SK-N-SH (cell line): Measurements from ENCODE around the gene PIGP. TPM values are rescaled to one million over a fixed set of nuclear protein-coding genes. Genes with fewer than 3 reads are reported as not detected.

Experiments
- CTCF ChIA-PET: fragments of 300-600, 350-600 bp; formaldehyde crosslinking; extraction: SDS; loops from one replicate; lab custom pipeline; 2021; lab: Yijun Ruan, JAX
- POLR2A ChIA-PET: fragments of 350-600 bp; sonication (Branson Sonifier 250); formaldehyde crosslinking; extraction: SDS; loops from one replicate; lab custom pipeline; 2020; ENCODE audit warnings: antibody characterized with exemption, inconsistent platforms; lab: Yijun Ruan, JAX
- DNase-seq: peaks from one replicate; pipeline ENCODE4 v3.0.0; 2012
- H2AFZ ChIP-seq: fragments of 200-600 bp; sonication (generic); 2 replicates; pipeline ENCODE4 v1.8.1; 2016; ENCODE audit warnings: antibody characterized with exemption, mild to moderate bottlenecking, low read depth
- H3F3A ChIP-seq: fragments of 200-600 bp; sonication (generic); replicated peaks from 2 replicates; pipeline ENCODE3; 2016; ENCODE audit warnings: antibody characterized with exemption, mild to moderate bottlenecking; ENCODE audit not compliant: insufficient read depth
- H3K27ac ChIP-seq, 2 experiments: fragments of 200-500 bp in 1 of 2; fragments of 200-600 bp in 1 of 2; sonication (Bioruptor generic) in 1 of 2; sonication (generic), shearing (Covaris generic) in 1 of 2; 2 replicates each; pipeline versions ENCODE4 v1.5.1 to v1.6.1; 2014 to 2016; ENCODE audit warnings: low read depth in 2 of 2, inconsistent platforms in 1 of 2, low read length in 1 of 2, mild to moderate bottlenecking in 1 of 2, mixed read lengths in 1 of 2
- H3K27me3 ChIP-seq: fragments of 200-600 bp; sonication (generic), shearing (Covaris generic); 2 replicates; pipeline ENCODE4 v1.6.1; 2016; ENCODE audit warnings: mixed run types; ENCODE audit not compliant: insufficient read depth
- H3K36me3 ChIP-seq, 2 experiments: fragments of 200-500 bp in 1 of 2; fragments of 200-600 bp in 1 of 2; sonication (Bioruptor generic) in 1 of 2; sonication (generic) in 1 of 2; replicated peaks in 1 of 2; 2 replicates each; pipeline versions ENCODE3 to v1.5.1; 2014 to 2016; ENCODE audit warnings: low read length in 1 of 2, mild to moderate bottlenecking in 1 of 2; ENCODE audit not compliant: insufficient read depth in 2 of 2, control insufficient read depth in 1 of 2
- H3K4me1 ChIP-seq, 2 experiments: fragments of 200-500 bp in 1 of 2; fragments of 200-600 bp in 1 of 2; sonication (Bioruptor generic) in 1 of 2; sonication (generic), shearing (Covaris generic) in 1 of 2; 2 replicates each; pipeline versions ENCODE4 v1.5.1 to v1.6.1; 2014 to 2016; ENCODE audit warnings: low read depth in 1 of 2, low read length in 1 of 2, mixed run types in 1 of 2; ENCODE audit not compliant: insufficient read depth in 2 of 2, control insufficient read depth in 1 of 2
- H3K4me2 ChIP-seq: fragments of 200-600 bp; sonication (generic), shearing (Covaris generic); 2 replicates; pipeline ENCODE4 v1.6.1; 2017; ENCODE audit warnings: mixed run types
- H3K4me3 ChIP-seq, 2 experiments: fragments of 200-500 bp in 1 of 2; fragments of 200-600 bp in 1 of 2; sonication (Bioruptor generic) in 1 of 2; sonication (generic), shearing (Covaris generic) in 1 of 2; 2 replicates each; pipeline versions ENCODE4 v1.5.1 to v1.8.1; 2014 to 2016; ENCODE audit warnings: low read depth in 2 of 2, inconsistent platforms in 1 of 2, low read length in 1 of 2, mild to moderate bottlenecking in 1 of 2, mixed read lengths in 1 of 2, moderate library complexity in 1 of 2
- H3K79me2 ChIP-seq: fragments of 200-600 bp; sonication (generic); 2 replicates; pipeline ENCODE4 v1.8.1; 2017; ENCODE audit warnings: mild to moderate bottlenecking; ENCODE audit not compliant: insufficient read depth
- H3K9ac ChIP-seq: fragments of 200-600 bp; sonication (generic); 2 replicates; pipeline ENCODE4 v1.6.1; 2017; ENCODE audit warnings: mixed run types
- H3K9me2 ChIP-seq: fragments of 200-600 bp; sonication (generic); 2 replicates; pipeline ENCODE4 v1.6.1; 2017; ENCODE audit warnings: mixed run types
- H3K9me3 ChIP-seq: fragments of 200-600 bp; sonication (generic); 2 replicates; pipeline ENCODE4 v1.6.1; 2017; ENCODE audit warnings: mixed run types, mild to moderate bottlenecking, moderate library complexity
- H4K20me1 ChIP-seq: fragments of 200-600 bp; sonication (generic); 2 replicates; pipeline ENCODE4 v1.6.1; 2017; ENCODE audit warnings: mild to moderate bottlenecking, mixed run types; ENCODE audit not compliant: insufficient read depth
- EP300 ChIP-seq, 2 experiments: IDR thresholded peaks; 2 replicates each; pipeline versions ENCODE4 v1.4.0 to v1.6.1; 2012; ENCODE audit warnings: borderline replicate concordance in 1 of 2, low read depth in 1 of 2, low read length in 1 of 2
- FOSL2 ChIP-seq: IDR thresholded peaks from 2 replicates; pipeline ENCODE4 v1.4.0; 2012; ENCODE audit warnings: low read depth, mild to moderate bottlenecking, moderate library complexity, borderline replicate concordance
- GABPA ChIP-seq: IDR thresholded peaks from 2 replicates; pipeline ENCODE4 v1.4.0; 2012; ENCODE audit warnings: low read depth, mild to moderate bottlenecking
- GATA2 ChIP-seq: sonication (generic); formaldehyde crosslinking; IDR thresholded peaks from 2 replicates; pipeline ENCODE4 v1.5.0; 2020; ENCODE audit warnings: mild to moderate bottlenecking, missing genetic modification reagents
- JUND ChIP-seq: IDR thresholded peaks from 2 replicates; pipeline ENCODE4 v1.4.0; 2012
- MXI1 ChIP-seq: IDR thresholded peaks from 2 replicates; pipeline ENCODE4 v1.6.1; 2012; ENCODE audit warnings: mild to moderate bottlenecking, low read depth, low read length, improper control_type of control experiment
- NFIC ChIP-seq: IDR thresholded peaks from 2 replicates; pipeline ENCODE4 v1.4.0; 2012; ENCODE audit warnings: borderline replicate concordance
- RCOR1 ChIP-seq: fragments of 150-350 bp; IDR thresholded peaks from 2 replicates; pipeline ENCODE4 v1.6.1; 2017; ENCODE audit warnings: antibody characterized with exemption, low read length
- TAF1 ChIP-seq: IDR thresholded peaks from 2 replicates; pipeline ENCODE4 v1.6.1; 2012; ENCODE audit warnings: low read depth, mild to moderate bottlenecking, low read length, moderate library complexity, borderline replicate concordance
- TEAD4 ChIP-seq: IDR thresholded peaks from 2 replicates; pipeline ENCODE4 v1.4.0; 2012; ENCODE audit warnings: mild to moderate bottlenecking, borderline replicate concordance; ENCODE audit not compliant: insufficient read depth
- WGBS: methylation state at CpG from one replicate; pipeline ENCODE4 v1.1.6; 2017; ENCODE audit warnings: low lambda C conversion rate; 5-methylcytosine and 5-hydroxymethylcytosine counted together
- polyA plus RNA-seq, 3 experiments: library from polyadenylated mRNA; depleted of rRNA; stranded (reverse); fragments of >200 nt; gene quantifications; 2 replicates each; pipeline ENCODE4 v1.2.3, GENCODE V29; 2012
- TF ChIP-seq, protein P1 (sequence below): fragments of 150-350 bp; IDR thresholded peaks from 2 replicates; pipeline ENCODE4 v1.6.1; 2017; ENCODE audit warnings: antibody characterized with exemption, low read length, low read depth, borderline replicate concordance
- TF ChIP-seq, protein P2 (sequence below): IDR thresholded peaks from 2 replicates; pipeline ENCODE4; 2012
- TF ChIP-seq, protein P3 (sequence below): IDR thresholded peaks from 2 replicates; pipeline ENCODE4 v1.4.0; 2012; ENCODE audit warnings: low read depth, borderline replicate concordance

PIGP gene
- polyA plus RNA-seq, 1 of the 3 experiments (the other 2 are of a cell fraction) = 28.3 TPM

DNA sequence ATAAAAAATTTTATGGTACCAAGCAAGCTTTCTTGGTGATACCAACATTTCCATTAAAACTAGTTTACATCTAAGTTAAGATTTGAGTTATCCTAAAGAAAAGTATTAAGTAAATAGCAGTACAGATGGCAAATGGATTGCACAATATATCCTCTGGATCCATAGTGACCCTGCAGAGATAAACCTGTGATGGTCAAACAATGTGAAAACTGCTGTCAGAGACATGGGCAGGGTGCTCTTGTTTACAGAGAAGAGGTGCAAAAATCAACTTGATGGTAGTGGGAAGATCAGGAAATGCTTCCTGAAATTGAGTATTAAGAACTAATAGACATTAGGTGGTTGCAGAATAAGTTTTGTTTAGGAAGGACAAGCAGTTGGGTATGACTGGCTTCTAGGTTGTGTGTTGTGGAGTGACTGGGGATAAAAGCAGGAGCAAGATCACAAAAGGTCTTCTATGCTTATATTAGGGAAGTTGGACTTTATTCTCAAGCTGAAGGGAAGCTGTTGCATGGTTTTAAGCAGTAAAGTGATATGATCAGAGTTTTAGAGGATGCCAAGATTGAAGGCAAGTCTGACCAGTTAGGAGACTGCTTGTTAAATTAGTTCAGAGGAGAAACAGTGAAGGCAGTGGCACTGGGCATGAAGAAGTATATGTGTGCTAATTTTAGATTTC is 10.1 kb upstream of the PIGP start:
- H3K27ac ChIP-seq = no peak overlapping the region
- no peak for TF ChIP-seq MXI1
- no peak for TF ChIP-seq TEAD4
- TF ChIP-seq GATA2 (CRISPR knock-in tag) = no peak
- TF ChIP-seq, protein P1, sequence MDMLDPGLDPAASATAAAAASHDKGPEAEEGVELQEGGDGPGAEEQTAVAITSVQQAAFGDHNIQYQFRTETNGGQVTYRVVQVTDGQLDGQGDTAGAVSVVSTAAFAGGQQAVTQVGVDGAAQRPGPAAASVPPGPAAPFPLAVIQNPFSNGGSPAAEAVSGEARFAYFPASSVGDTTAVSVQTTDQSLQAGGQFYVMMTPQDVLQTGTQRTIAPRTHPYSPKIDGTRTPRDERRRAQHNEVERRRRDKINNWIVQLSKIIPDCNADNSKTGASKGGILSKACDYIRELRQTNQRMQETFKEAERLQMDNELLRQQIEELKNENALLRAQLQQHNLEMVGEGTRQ = no peak
- TF ChIP-seq, protein P2, sequence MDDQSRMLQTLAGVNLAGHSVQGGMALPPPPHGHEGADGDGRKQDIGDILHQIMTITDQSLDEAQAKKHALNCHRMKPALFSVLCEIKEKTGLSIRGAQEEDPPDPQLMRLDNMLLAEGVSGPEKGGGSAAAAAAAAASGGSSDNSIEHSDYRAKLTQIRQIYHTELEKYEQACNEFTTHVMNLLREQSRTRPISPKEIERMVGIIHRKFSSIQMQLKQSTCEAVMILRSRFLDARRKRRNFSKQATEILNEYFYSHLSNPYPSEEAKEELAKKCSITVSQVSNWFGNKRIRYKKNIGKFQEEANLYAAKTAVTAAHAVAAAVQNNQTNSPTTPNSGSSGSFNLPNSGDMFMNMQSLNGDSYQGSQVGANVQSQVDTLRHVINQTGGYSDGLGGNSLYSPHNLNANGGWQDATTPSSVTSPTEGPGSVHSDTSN = no peak
- TF ChIP-seq EP300 (IDR thresholded peaks at IDR 0.05; ENCODE audit: borderline replicate concordance in 1 of 2, low read depth in 1 of 2, low read length in 1 of 2) = no peak
- no peak for TF ChIP-seq NFIC
- TF ChIP-seq RCOR1 = no peak
- no peak for TF ChIP-seq FOSL2
- TF ChIP-seq, all 33 proteins: peak for 0
- H4K20me1 ChIP-seq = peaks cover 70% of the 10 kb centered on the region
- ChIA-PET POLR2A (no interaction called here), CTCF (interaction anchor here (0.6 kb wide), 1 partner anchor 562 kb away, joined by 3 read pairs; no protein-coding TSS in a partner anchor)
- peaks cover 3 to 7% of the 10 kb centered on the region in 2 experiments; a peak in 2 of 4 replicates for H3K4me1 ChIP-seq
- H3K9me2 ChIP-seq = no peaks in the 10 kb centered on the region
- peaks cover 5 to 15% of the 10 kb centered on the region in 2 experiments for H3K36me3 ChIP-seq
- H2AFZ ChIP-seq = no peak overlapping the region
- H3K9ac ChIP-seq = no peak overlapping the region
- no peak overlapping the region for H3K4me2 ChIP-seq
- peaks cover 98% of the 10 kb centered on the region for H3K79me2 ChIP-seq
- peaks cover 11% of the 10 kb centered on the region; the same call in 1 of the 2 replicates for H3K9me3 ChIP-seq
- DNase-seq = no peak
- H3K27me3 ChIP-seq = no peaks in the 10 kb centered on the region
- H3K4me3 ChIP-seq = no peak overlapping the region
- H3F3A ChIP-seq = peaks cover 3% of the 10 kb centered on the region

DNA sequence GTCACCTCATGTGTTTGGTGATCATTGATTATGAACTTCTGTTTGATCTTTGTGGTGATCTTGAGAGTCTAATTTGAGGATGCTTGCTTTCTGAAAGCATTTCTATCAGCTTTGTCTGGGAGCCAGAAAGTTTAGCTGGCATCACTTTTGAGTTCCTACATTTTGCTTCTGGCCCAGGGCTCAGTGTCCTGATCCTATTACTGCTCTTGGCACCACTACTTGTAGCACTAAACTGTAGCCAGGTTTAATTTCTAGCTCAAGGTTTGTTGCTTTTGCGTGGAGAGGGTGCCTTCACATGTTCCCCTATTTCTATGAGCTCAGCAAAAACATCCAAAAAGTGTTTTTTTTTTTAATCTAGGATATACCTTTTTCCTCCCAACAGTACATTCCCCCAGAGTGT is 9.5 kb upstream of the PIGP start:
- peaks cover 2 to 12% of the 10 kb centered on the region in 2 experiments; a peak in 2 of 4 replicates for H3K4me1 ChIP-seq
- no peak for DNase-seq
- H3K4me3 ChIP-seq = no peak overlapping the region
- peaks cover 0 to 10% of the 10 kb centered on the region in 2 experiments for H3K36me3 ChIP-seq
- H3K9me2 ChIP-seq = no peaks in the 10 kb centered on the region
- POLR2A ChIA-PET = interaction anchor here (0.6 kb wide), 1 partner anchor 959 kb away, joined by 5 read pairs; no protein-coding TSS in a partner anchor
- no peak overlapping the region for H3K27ac ChIP-seq
- CTCF ChIA-PET = no interaction called here
- H2AFZ ChIP-seq = no peak overlapping the region
- H3F3A ChIP-seq = peaks cover 3% of the 10 kb centered on the region
- no peak overlapping the region for H3K4me2 ChIP-seq
- peaks cover 98% of the 10 kb centered on the region for H3K79me2 ChIP-seq
- H3K9ac ChIP-seq = no peak overlapping the region
- H3K27me3 ChIP-seq = no peaks in the 10 kb centered on the region
- H3K9me3 ChIP-seq = peaks cover 11% of the 10 kb centered on the region; the same call in 1 of the 2 replicates
- WGBS = 100% methylated on average over 1 of the region's 1 CpG
- TF ChIP-seq GATA2 (CRISPR knock-in tag) = no peak
- no peak for TF ChIP-seq GABPA
- TF ChIP-seq JUND = no peak
- TF ChIP-seq, protein P3, sequence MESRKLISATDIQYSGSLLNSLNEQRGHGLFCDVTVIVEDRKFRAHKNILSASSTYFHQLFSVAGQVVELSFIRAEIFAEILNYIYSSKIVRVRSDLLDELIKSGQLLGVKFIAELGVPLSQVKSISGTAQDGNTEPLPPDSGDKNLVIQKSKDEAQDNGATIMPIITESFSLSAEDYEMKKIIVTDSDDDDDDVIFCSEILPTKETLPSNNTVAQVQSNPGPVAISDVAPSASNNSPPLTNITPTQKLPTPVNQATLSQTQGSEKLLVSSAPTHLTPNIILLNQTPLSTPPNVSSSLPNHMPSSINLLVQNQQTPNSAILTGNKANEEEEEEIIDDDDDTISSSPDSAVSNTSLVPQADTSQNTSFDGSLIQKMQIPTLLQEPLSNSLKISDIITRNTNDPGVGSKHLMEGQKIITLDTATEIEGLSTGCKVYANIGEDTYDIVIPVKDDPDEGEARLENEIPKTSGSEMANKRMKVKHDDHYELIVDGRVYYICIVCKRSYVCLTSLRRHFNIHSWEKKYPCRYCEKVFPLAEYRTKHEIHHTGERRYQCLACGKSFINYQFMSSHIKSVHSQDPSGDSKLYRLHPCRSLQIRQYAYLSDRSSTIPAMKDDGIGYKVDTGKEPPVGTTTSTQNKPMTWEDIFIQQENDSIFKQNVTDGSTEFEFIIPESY = no peak
- no peak for TF ChIP-seq TAF1
- TF ChIP-seq, all 33 proteins: peak for 0
- peaks cover 70% of the 10 kb centered on the region for H4K20me1 ChIP-seq
